ENCODE results near the gene ADRA2B.

Gene ADRA2B

GRCh38 chr2:96136129-96136720, 19.9 kb upstream of the ADRA2B start:
- DNase-seq = no peak

- no peak for DNase-seq
These were observed 19.2 kb upstream of the ADRA2B start for GRCh38 chr2:96135621-96136020.

- no peak for DNase-seq
These were observed 18.8 kb upstream of the ADRA2B start for GRCh38 chr2:96135171-96135570.

GRCh38 chr2:96134421-96134820, 18.1 kb upstream of the ADRA2B start:
- DNase-seq = no peak

- DNase-seq = no peak
These were observed 15.7 kb upstream of the ADRA2B start for GRCh38 chr2:96131813-96132745.

GRCh38 chr2:96131152-96131812, 14.9 kb upstream of the ADRA2B start:
- no peak for DNase-seq

GRCh38 chr2:96130483-96130882, 14.1 kb upstream of the ADRA2B start:
- no peak for DNase-seq

GRCh38 chr2:96129528-96130120, 13.3 kb upstream of the ADRA2B start:
- no peak for DNase-seq

GRCh38 chr2:96128456-96128855, 12.1 kb upstream of the ADRA2B start:
- DNase-seq = no peak

GRCh38 chr2:96124406-96125265, 8.3 kb upstream of the ADRA2B start:
- no peak for DNase-seq

GRCh38 chr2:96123936-96124335, 7.6 kb upstream of the ADRA2B start:
- no peak for DNase-seq

GRCh38 chr2:96123290-96123689, 6.9 kb upstream of the ADRA2B start:
- DNase-seq = no peak

- DNase-seq = no peak
These were observed 6.0 kb upstream of the ADRA2B start for GRCh38 chr2:96122391-96122790.

- no peak for DNase-seq
These were observed 5.0 kb upstream of the ADRA2B start for GRCh38 chr2:96121414-96121813.

GRCh38 chr2:96120991-96121390, 4.6 kb upstream of the ADRA2B start:
- no peak for DNase-seq

GRCh38 chr2:96120091-96120720, 3.8 kb upstream of the ADRA2B start:
- no peak for DNase-seq

GRCh38 chr2:96119389-96119751, 3.0 kb upstream of the ADRA2B start:
- no peak for DNase-seq

- no peak for DNase-seq
These were observed 2.5 kb upstream of the ADRA2B start for GRCh38 chr2:96118698-96119388.

GRCh38 chr2:96117701-96118588, 1.6 kb upstream of the ADRA2B start:
- peak; percentile 37 for DNase-seq

- peak; percentile 48 for DNase-seq
These were observed 635 bp upstream of the ADRA2B start for GRCh38 chr2:96116879-96117533.

Measured in EL (cell line).